AG04449 (cell line): ENCODE measurements around the gene MEIS3.

Experiments used
- CTCF ChIA-PET: fragments of 350-600 bp; formaldehyde crosslinking; extraction: SDS; loops from one replicate; lab custom pipeline; 2021; ENCODE audit warnings: antibody characterized with exemption; lab: Yijun Ruan, JAX
- POLR2A ChIA-PET: fragments of 400-600, 350-600 bp; formaldehyde crosslinking; extraction: SDS; loops from one replicate; lab custom pipeline; 2020; ENCODE audit warnings: antibody characterized with exemption, inconsistent platforms; lab: Yijun Ruan, JAX
- DNase-seq: peaks from one replicate; pipeline ENCODE4 v3.0.0-alpha.2; 2010; ENCODE audit warnings: low read depth, low spot score
- H3K4me3 ChIP-seq: 2 replicates; pipeline ENCODE4 v1.5.1; 2011; ENCODE audit warnings: low read depth, mild to moderate bottlenecking, control low read depth, low read length
- CTCF ChIP-seq: IDR thresholded peaks from one replicate; pipeline ENCODE4 v1.5.1; 2011; ENCODE audit warnings: mild to moderate bottlenecking, moderate library complexity, low read length, control low read depth, inconsistent platforms; ENCODE audit not compliant: insufficient read depth; ENCODE audit errors: missing control alignments

MEIS3 gene

GRCh38 chr19:47438793-47439220 lies 19.5 kb upstream of the MEIS3 start:
- no peak overlapping the region for H3K4me3 ChIP-seq
- ChIA-PET POLR2A (no interaction called here), CTCF (interaction anchor here (0.6 to 16.6 kb wide), 11 partner anchors 9 to 324 kb away, joined by 3 to 867 read pairs (median 7); partner anchors contain the start of genes EHD2, KPTN and NAPA)
- no peak for TF ChIP-seq CTCF
- DNase-seq = no peak

GRCh38 chr19:47437500-47437899 lies 18.2 kb upstream of the MEIS3 start:
- CTCF ChIA-PET = interaction anchor here (0.5 to 16.6 kb wide), 10 partner anchors 10 to 269 kb away, joined by 3 to 867 read pairs (median 10); partner anchors contain the start of genes EHD2 and NAPA
- TF ChIP-seq CTCF = no peak
- POLR2A ChIA-PET = no interaction called here
- H3K4me3 ChIP-seq = no peak overlapping the region
- no peak for DNase-seq

- ChIA-PET POLR2A (interaction anchor here (1.0 kb wide), 2 partner anchors 38 to 268 kb away, joined by 3 read pairs; no protein-coding TSS in a partner anchor), CTCF (interaction anchor here (0.5 to 16.6 kb wide), 41 partner anchors 10 to 330 kb away, joined by 3 to 867 read pairs (median 4); partner anchors contain the start of genes EHD2, KPTN, MEIS3 and NAPA)
- no peak overlapping the region for H3K4me3 ChIP-seq
- no peak for DNase-seq
- TF ChIP-seq CTCF = peak; percentile 87
These were observed 17.5 kb upstream of the MEIS3 start for GRCh38 chr19:47436712-47437401.

- no peak for DNase-seq
- no peak overlapping the region for H3K4me3 ChIP-seq
- ChIA-PET CTCF (interaction anchor here (0.8 to 16.6 kb wide), 35 partner anchors 9 to 347 kb away, joined by 3 to 867 read pairs (median 4); partner anchors contain the start of genes EHD2, KPTN, MEIS3 and NAPA), POLR2A (interaction anchor here (1.0 kb wide), 2 partner anchors 39 to 269 kb away, joined by 3 read pairs; no protein-coding TSS in a partner anchor)
- TF ChIP-seq CTCF = no peak
These were observed 16.6 kb upstream of the MEIS3 start for GRCh38 chr19:47435883-47436417.

- no peak for TF ChIP-seq CTCF
- DNase-seq = no peak
- CTCF ChIA-PET = interaction anchor here (0.8 to 16.6 kb wide), 14 partner anchors 8 to 317 kb away, joined by 3 to 867 read pairs (median 8); partner anchors contain the start of genes EHD2, KPTN, NAPA and SLC8A2
- H3K4me3 ChIP-seq = no peak overlapping the region
- POLR2A ChIA-PET = no interaction called here
These were observed 15.9 kb upstream of the MEIS3 start for GRCh38 chr19:47435196-47435595.

- no peak overlapping the region for H3K4me3 ChIP-seq
- POLR2A ChIA-PET = no interaction called here
- CTCF ChIA-PET = interaction anchor here (0.7 to 16.6 kb wide), 11 partner anchors 9 to 273 kb away, joined by 3 to 867 read pairs (median 4); partner anchors contain the start of genes EHD2 and KPTN
- TF ChIP-seq CTCF = no peak
- no peak for DNase-seq
These were observed 14.8 kb upstream of the MEIS3 start for GRCh38 chr19:47434088-47434487.
